Adipocyte (in vitro differentiated cells): ENCODE data around the gene USHBP1.
A peak's percentile ranks its signal among the peaks of the same experiment; 100 is the strongest.

ENCODE experiments used
- DNase-seq: peaks from one replicate; pipeline ENCODE4 v3.0.0-alpha.2; 2015; ENCODE audit warnings: low read depth
- H3K27me3 ChIP-seq: replicated peaks from 2 replicates; pipeline ENCODE4 v1.7.0; 2013; ENCODE audit warnings: mild to moderate bottlenecking, low read length, moderate library complexity; ENCODE audit not compliant: control insufficient read depth, insufficient read depth
- H3K36me3 ChIP-seq: 2 replicates; pipeline ENCODE4 v1.7.0; 2013; ENCODE audit warnings: low read length, mild to moderate bottlenecking, moderate library complexity; ENCODE audit not compliant: control insufficient read depth, insufficient read depth, severe bottlenecking
- H3K4me1 ChIP-seq: 2 replicates; pipeline ENCODE4 v1.7.0; 2013; ENCODE audit warnings: mild to moderate bottlenecking, low read length, moderate library complexity; ENCODE audit not compliant: control insufficient read depth, insufficient read depth
- H3K4me3 ChIP-seq: 2 replicates; pipeline ENCODE4 v1.7.0; 2013; ENCODE audit warnings: mild to moderate bottlenecking, low read length, moderate library complexity
- H3K9ac ChIP-seq: 2 replicates; pipeline ENCODE4 v1.7.0; 2013; ENCODE audit warnings: mild to moderate bottlenecking, low read length, moderate library complexity
- H3K9me3 ChIP-seq: 2 replicates; pipeline ENCODE4 v1.7.0; 2013; ENCODE audit warnings: mild to moderate bottlenecking, low read length, moderate library complexity; ENCODE audit not compliant: control insufficient read depth

The USHBP1 gene

GRCh38 chr19:17229890-17230289 lies 34.7 kb downstream of the USHBP1 start:
- Histone ChIP-seq H3K27me3 (no peaks in the 10 kb centered on the region), H3K36me3 (peaks cover 36% of the 10 kb centered on the region)
- no peak for DNase-seq

GRCh38 chr19:17227798-17228367 lies 36.7 kb downstream of the USHBP1 start:
- Histone ChIP-seq H3K4me3 (no peak overlapping the region), H3K27me3 (no peaks in the 10 kb centered on the region), H3K9me3 (no peaks in the 10 kb centered on the region), H3K9ac (no peak overlapping the region), H3K4me1 (peaks cover 4% of the 10 kb centered on the region), H3K36me3 (peaks cover 23% of the 10 kb centered on the region)
- DNase-seq, result no peak

More at GRCh38 chr19:17229890-17230289, 34.7 kb downstream of the USHBP1 start:
- Histone ChIP-seq H3K9ac (no peak overlapping the region), H3K4me1 (peaks cover 4% of the 10 kb centered on the region), H3K4me3 (no peak overlapping the region), H3K9me3 (no peaks in the 10 kb centered on the region)

- Histone ChIP-seq H3K9ac (peak within 1 kb of the TSS; percentile 85), H3K4me3 (peak within 1 kb of the TSS; percentile 88), H3K27me3 (no peaks in the 10 kb centered on the region), H3K36me3 (peaks cover 9% of the 10 kb centered on the region), H3K9me3 (no peaks in the 10 kb centered on the region), H3K4me1 (peaks cover 4% of the 10 kb centered on the region)
- peak; percentile 99 for DNase-seq
Observed at GRCh38 chr19:17226002-17226933, 38.3 kb downstream of the USHBP1 start, which contains the start of gene OCEL1. Gene OCEL1, plus strand, starts transcription at chr19:17226226. Its CDS starts 22 bp downstream, at chr19:17226248.

- H3K4me1 ChIP-seq, result peaks cover 9% of the 10 kb centered on the region
- H3K36me3 ChIP-seq, result peaks cover 1% of the 10 kb centered on the region
- DNase-seq, result no peak
- no peaks in the 10 kb centered on the region for H3K27me3 ChIP-seq
- no peaks in the 10 kb centered on the region for H3K9me3 ChIP-seq
- H3K4me3 ChIP-seq, result no peak overlapping the region
- H3K9ac ChIP-seq, result no peak overlapping the region
Observed at GRCh38 chr19:17225053-17225452, 39.5 kb downstream of the USHBP1 start.

- Histone ChIP-seq H3K27me3 (no peaks in the 10 kb centered on the region), H3K4me3 (no peak overlapping the region), H3K4me1 (peaks cover 15% of the 10 kb centered on the region), H3K9ac (peak overlapping the region; percentile 63), H3K9me3 (no peaks in the 10 kb centered on the region), H3K36me3 (peaks cover 19% of the 10 kb centered on the region)
- DNase-seq, result peak; percentile 64
Observed at GRCh38 chr19:17220207-17220758, 44.3 kb downstream of the USHBP1 start.

GRCh38 chr19:17219286-17219685 lies 45.3 kb downstream of the USHBP1 start:
- Histone ChIP-seq H3K4me3 (no peak overlapping the region), H3K36me3 (peaks cover 19% of the 10 kb centered on the region), H3K27me3 (no peaks in the 10 kb centered on the region), H3K9me3 (no peaks in the 10 kb centered on the region), H3K9ac (no peak overlapping the region), H3K4me1 (peaks cover 22% of the 10 kb centered on the region)
- DNase-seq, result no peak

GRCh38 chr19:17216058-17216670 lies 48.4 kb downstream of the USHBP1 start:
- Histone ChIP-seq H3K36me3 (peaks cover 34% of the 10 kb centered on the region), H3K4me1 (peaks cover 22% of the 10 kb centered on the region), H3K4me3 (peak overlapping the region; percentile 92), H3K27me3 (no peaks in the 10 kb centered on the region), H3K9me3 (no peaks in the 10 kb centered on the region), H3K9ac (peak overlapping the region; percentile 94)
- DNase-seq, result no peak

- Histone ChIP-seq H3K9me3 (no peaks in the 10 kb centered on the region), H3K9ac (peak within 1 kb of the TSS; percentile 94), H3K4me1 (peaks cover 20% of the 10 kb centered on the region), H3K36me3 (peaks cover 40% of the 10 kb centered on the region), H3K4me3 (peak within 1 kb of the TSS; percentile 92), H3K27me3 (no peaks in the 10 kb centered on the region)
- peak; percentile 95 for DNase-seq
Observed at GRCh38 chr19:17215127-17215971, 49.2 kb downstream of the USHBP1 start, which contains the start of gene USE1. Gene USE1, plus strand, starts transcription at chr19:17215357. Its CDS starts 49 bp downstream, at chr19:17215406.

GRCh38 chr19:17214508-17215126 lies 49.9 kb downstream of the USHBP1 start:
- H3K4me3 ChIP-seq, result peak overlapping the region; percentile 92
- peak overlapping the region; percentile 94 for H3K9ac ChIP-seq

GRCh38 chr19:17213334-17213733 lies 51.2 kb downstream of the USHBP1 start:
- DNase-seq, result no peak
- Histone ChIP-seq H3K4me1 (peaks cover 22% of the 10 kb centered on the region), H3K9me3 (no peaks in the 10 kb centered on the region), H3K36me3 (peaks cover 52% of the 10 kb centered on the region), H3K9ac (no peak overlapping the region), H3K4me3 (no peak overlapping the region), H3K27me3 (no peaks in the 10 kb centered on the region)

More at GRCh38 chr19:17214508-17215126, 49.9 kb downstream of the USHBP1 start:
- Histone ChIP-seq H3K36me3 (peaks cover 46% of the 10 kb centered on the region), H3K27me3 (no peaks in the 10 kb centered on the region), H3K9me3 (no peaks in the 10 kb centered on the region), H3K4me1 (peaks cover 22% of the 10 kb centered on the region)
- no peak for DNase-seq
